Measurements from ENCODE around the gene NNT. TPM values are rescaled to one million over a fixed set of nuclear protein-coding genes. Genes with fewer than 3 reads are reported as not detected.
"Not testable (repeated sequence)": the region's sequence is repeated elsewhere in the genome, so short reads cannot be mapped to it uniquely, and the experiment has no call there.

NNT gene
- total RNA-seq, 1 donor from 2014 or later: 67.9 TPM

DNA sequence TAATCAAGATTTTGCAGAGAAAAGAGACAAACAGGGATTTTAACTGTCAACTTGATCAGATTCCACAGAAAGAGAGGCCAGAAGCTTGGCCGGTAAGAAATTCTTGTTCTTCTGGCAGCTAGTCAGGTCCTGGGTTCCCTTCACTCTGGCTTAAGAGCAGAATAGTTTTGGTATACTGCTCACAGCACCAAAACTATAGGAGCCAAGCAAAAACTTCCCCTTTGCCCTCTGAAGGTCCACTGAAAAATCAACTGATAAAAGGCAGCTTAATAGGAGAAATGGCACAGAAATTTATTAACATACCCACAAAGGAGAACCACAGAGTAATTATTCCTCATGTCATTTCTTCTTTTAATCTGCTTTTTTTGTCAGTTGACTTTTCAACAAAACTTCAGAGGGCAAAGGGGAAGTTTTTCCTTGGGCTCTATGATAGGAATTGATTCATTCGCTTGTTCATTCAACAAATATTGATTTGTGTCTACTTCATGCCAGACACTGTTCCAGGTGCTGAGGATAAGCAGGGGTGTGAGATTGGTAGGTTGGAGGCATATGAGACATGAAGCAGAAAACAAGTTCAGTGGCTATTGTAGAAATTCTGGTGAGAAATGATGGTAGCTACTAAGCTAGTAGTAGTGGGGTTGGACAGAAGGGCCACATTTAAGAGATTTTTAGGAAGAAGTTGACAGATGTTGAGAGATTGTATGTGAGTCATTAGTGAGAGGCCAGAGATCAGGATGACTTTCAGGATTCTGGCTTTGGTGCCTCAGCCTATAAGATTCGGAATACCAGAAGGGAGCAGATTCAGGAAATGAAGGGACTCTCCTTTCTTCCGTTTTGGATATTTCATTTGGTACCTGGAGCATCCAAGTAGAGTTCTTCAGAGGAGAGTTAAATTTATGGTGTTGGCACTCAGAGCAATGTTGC lies 20.6 kb upstream of the NNT start:
- intact Hi-C loops (cut with micrococcal nuclease): no loop called here

- intact Hi-C loops (cut with micrococcal nuclease): no loop called here
Measured at GRCh38 chr5:43583724-43584123, 19.3 kb upstream of the NNT start.

DNA sequence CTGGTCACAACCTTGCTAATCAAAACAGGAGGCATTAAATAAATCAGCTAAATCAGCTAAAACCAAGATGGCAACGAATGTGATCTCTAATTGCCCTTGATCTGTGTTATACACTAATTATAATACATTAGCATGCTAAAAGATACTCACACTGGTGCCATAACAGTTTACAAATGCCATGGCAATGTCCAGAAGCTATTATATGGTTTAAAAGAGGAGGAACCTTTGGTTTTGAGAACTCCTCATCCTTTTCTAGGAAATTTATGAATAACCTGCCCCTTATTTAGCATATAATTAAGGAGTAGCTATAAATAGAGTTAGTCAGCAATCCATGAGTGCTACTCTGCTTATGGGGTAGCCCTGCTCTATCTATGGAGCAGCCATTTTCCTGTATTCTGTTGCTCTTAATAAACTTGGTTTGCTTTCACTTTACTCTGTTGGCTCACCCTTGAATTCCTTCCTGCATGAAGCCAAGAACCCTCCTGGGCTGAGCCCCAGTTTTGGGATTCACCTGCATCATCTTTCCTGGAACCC lies 18.7 kb upstream of the NNT start:
- intact Hi-C loops (cut with micrococcal nuclease): no loop called here

GRCh38 chr5:43588842-43589241 lies 14.1 kb upstream of the NNT start:
- intact Hi-C loops (cut with micrococcal nuclease): no loop called here

GRCh38 chr5:43589310-43589709 lies 13.7 kb upstream of the NNT start:
- intact Hi-C loops (cut with micrococcal nuclease): no loop called here

DNA sequence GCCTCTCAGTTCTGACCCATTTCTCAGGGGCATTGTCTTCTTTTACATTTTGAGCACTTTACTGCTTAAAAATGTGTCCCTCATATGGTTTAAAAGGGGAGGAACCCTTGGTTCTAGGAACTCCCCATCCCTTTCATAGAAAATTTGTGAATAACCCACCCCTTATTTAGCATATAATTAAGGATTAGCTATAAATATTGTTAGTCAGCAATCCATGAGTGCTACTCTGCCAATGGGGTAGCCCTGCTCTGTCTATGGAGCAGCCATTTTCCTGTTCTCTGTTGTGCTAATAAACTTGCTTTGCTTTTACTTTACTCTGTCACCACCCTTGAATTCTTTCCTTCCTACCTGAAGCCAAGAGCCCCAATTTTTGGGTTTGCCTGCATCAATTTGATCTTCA lies 12.3 kb upstream of the NNT start:
- intact Hi-C loops (cut with micrococcal nuclease): no loop called here

- intact Hi-C loops (cut with micrococcal nuclease): no loop called here
Measured at GRCh38 chr5:43592363-43592762, 10.6 kb upstream of the NNT start.

DNA sequence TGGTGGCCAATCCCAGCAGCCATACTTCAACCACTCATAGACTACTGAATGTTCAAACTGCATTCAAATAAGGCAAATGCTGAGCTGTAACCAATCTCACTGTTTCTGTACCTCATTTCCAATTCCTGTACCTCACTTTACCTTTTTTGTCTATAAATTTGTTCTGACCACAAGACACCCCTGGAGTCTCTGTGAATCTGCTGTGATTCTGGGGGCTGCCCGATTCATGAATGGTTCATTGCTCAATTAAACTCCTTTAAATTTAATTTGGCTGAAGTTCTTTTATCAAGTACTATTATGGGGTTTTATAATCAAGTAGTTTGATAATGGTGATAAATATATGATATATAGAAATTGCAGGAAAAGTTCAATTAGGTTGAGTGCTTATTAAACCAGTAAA lies 4.1 kb upstream of the NNT start:
- intact Hi-C loops (cut with micrococcal nuclease): not testable (repeated sequence)

GRCh38 chr5:43601454-43602260 lies 1.3 kb upstream of the NNT start:
- intact Hi-C loops (cut with micrococcal nuclease): loop anchor here (2.0 to 5.0 kb wide), 7 partner anchors 29 to 651 kb away; partner anchors contain the start of genes HMGCS1 and ZNF131

DNA sequence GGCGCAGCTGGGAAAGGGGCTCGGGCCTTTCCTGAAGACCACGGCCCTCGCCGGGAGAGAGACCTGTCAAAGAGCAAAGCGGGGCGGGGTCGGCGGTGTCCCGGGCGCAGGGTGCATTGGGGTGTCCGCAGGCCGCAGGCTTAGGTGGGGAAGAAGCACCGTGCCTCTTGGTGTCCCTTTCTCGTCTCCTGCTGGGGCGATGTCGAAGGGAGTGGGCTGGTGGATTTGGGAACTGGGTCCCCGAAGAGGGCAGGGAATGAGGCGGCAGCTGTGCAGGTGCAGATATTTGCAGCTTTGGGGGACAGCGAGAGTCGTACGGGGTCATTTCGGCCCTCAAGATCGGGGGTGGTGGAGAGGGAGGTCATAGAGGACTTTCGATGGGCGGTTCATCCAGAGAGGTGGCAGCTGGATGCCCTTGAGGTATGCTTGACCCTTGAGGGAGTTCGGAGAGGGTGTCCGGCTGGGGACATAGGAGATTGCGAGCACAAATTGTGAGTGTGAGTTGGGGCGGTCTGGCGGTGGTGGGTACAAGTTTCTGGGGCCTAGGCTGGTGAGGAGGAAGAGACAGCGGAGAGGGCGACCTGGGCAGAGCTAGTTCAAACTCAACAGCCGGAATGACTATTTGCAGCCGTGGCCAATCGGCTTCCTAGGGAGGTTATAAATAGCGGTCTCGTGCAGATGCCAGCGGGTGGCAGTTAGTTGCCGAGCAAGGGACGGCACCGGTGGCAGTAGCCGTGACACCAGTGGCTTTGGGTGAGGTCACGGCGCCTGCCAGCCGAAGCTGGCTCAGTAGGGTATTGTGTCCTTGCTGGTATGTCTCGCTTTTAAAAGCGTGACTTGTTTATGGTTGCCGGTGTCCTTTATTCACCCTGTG lies 601 bp downstream of the NNT start:
- intact Hi-C loops (cut with micrococcal nuclease): loop anchor here (1.0 to 5.0 kb wide), 12 partner anchors 27 to 1699 kb away; partner anchors contain the start of genes HMGCS1, MRPS30, RIMOC1 and TMEM267

DNA sequence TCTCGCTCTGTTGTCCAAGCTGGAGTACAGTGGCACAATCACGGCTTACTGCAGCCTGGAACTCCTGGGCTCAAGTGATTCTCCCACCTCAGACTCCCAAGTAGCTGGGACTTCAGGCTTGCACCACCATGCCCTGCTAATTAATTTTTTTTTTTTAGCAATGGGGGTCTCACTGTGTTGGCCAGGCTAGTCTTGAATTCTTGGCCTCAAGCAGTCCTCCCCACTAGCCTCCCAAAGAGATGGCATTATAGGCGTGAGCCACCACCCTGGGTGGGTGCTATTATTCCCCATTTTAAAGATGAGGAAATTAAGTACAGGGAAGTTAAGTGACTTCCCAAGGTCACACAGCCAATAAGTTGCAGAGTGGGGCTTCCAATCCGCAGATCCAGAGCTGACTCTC lies 1.7 kb downstream of the NNT start:
- intact Hi-C loops (cut with micrococcal nuclease): loop anchor here (5.0 kb wide), 1 partner anchor 612 kb away; no protein-coding TSS in a partner anchor

DNA sequence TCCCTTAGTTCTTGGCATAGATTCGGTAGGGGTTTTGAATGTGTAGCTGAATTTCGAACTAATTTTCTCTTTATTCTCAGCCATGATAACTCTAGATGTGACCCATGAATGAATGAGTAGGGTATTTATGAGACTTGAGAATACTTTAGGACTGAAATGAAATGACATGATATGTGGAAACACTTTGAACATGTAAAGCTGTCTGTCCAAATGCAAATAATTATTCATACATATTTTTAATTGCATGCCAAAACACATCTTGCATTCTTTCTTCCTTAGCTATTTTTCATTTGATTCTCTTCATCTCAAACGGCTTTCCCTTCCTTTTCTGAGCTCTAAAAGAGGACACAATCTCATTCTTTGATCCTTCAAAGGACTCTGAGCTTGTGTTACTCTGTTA lies 3.4 kb downstream of the NNT start:
- intact Hi-C loops (cut with micrococcal nuclease): no loop called here

DNA sequence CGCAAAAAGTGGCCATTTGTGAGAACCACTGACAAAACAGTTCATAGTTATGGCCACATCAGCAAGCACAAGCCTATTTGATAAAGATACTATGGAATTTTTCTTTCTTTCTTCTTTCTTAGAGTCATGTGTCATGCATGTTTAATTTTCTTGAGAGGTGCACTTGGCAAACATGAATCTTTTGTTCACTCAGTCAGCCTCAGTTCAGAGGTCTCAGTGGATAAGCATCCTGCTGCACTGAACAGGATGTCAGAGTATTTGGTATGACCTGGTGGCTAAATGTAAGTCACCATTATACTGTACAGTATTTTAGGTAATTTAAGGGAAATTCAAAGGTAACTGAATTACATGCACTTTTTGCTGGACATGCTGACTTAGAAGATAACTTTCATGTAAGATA lies 5.4 kb downstream of the NNT start:
- intact Hi-C loops (cut with micrococcal nuclease): no loop called here

DNA sequence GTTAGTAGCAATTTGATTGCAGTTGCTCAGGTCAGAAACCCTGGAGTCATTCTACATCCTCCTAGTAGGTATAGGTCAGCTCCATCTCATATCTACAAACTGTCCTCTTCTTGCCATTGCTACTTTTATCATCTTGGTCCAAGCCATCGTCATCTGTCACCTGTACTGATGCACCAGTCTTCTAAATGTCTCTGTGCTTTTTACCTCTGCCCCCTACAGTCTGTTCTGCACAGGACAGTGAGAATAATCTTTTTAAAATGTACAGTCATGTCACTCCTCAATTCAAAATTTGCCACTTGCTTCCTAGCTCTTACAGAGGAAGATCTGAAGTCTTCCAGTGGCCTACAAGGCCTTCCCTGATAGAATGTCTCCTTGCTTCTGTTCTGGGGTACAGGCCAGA lies 6.8 kb downstream of the NNT start:
- intact Hi-C loops (cut with micrococcal nuclease): no loop called here

GRCh38 chr5:43613370-43613769 lies 10.4 kb downstream of the NNT start:
- intact Hi-C loops (cut with micrococcal nuclease): no loop called here

- intact Hi-C loops (cut with micrococcal nuclease): no loop called here
Measured at GRCh38 chr5:43615445-43616184, 12.6 kb downstream of the NNT start.

DNA sequence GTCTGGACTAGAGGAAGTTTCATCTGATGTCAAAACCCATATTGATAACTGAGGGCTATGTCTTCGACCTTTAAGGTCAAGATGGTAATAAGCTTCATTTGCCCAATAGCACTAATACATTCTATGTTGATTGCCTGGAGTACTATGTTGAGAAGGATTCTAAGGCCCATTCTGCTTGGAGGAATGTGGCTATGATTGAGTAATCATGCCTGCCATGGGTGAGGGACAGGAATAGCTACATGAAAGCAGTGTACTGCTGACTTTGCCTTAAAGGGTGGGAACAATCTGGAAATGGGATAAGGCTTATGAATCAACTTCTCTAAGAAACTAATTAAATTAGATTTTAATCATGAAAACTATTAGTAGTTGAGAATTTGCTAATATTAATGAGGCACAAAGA lies 13.6 kb downstream of the NNT start:
- intact Hi-C loops (cut with micrococcal nuclease): no loop called here

- intact Hi-C loops (cut with micrococcal nuclease): no loop called here
Measured at GRCh38 chr5:43619380-43619779, 16.4 kb downstream of the NNT start.

DNA sequence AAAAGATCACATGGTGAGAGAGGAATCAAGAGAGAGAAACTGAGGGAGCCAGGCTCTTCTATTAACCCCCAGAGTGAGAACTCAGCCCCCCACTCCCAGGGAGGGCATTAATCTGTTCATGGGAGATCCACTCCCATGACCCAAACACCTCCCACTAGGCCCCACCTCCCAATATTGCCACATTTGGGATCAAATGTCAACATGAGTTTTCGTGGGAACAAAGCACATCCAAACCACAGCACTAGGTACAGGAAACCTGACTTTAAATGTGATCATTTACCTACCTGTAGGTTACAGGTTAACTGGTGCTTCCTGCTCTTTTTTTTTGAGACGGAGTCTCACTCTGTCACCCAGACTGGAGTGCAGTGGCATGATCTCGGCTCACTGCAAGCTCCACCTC lies 16.9 kb downstream of the NNT start:
- intact Hi-C loops (cut with micrococcal nuclease): no loop called here

- intact Hi-C loops (cut with micrococcal nuclease): no loop called here
Measured at GRCh38 chr5:43620944-43621505, 18.0 kb downstream of the NNT start.
